Right renal pelvis (tissue), 4 donors: Measurements from ENCODE around the gene ACO1. TPM values are rescaled to one million over a fixed set of nuclear protein-coding genes. Genes with fewer than 3 reads are reported as not detected.

Experiments
- DNase-seq, 4 donors: peaks; one replicate each; pipeline ENCODE4 v3.0.0-alpha.2; 2013; ENCODE audit warnings: low read depth in 4 of 4, low spot score in 3 of 4, missing footprints in 1 of 4
- polyA plus RNA-seq, 4 donors: library from polyadenylated mRNA; unstranded; fragments of 120-200 nt; gene quantifications; one replicate each; pipeline ENCODE4 v1.2.1, GENCODE V29; 2013; ENCODE audit not compliant: insufficient read length in 4 of 4

Gene ACO1
- polyA plus RNA-seq, 4 donors = 46.6 to 59.6 (median 48.0) TPM

DNA sequence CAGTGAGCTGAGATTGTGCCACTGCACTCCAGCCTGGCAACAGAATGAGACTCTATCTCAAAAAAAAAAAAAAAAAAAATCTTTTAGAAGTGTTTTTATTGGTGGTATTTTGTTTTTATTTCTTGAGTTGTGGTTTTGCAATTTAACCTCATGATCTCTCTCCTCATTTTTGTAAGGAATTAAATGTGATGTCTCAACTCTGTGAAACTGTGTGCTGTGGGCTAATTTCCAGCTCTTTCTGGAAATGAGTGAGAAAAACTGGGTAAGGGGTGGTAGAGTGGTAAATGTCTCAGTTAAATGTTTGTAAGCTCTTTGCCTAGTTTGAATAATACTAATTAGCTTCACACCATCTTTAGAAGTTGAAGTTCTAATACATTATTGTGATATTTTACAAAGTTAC is 29.0 kb downstream of the ACO1 start:
- DNase-seq = no peak

DNA sequence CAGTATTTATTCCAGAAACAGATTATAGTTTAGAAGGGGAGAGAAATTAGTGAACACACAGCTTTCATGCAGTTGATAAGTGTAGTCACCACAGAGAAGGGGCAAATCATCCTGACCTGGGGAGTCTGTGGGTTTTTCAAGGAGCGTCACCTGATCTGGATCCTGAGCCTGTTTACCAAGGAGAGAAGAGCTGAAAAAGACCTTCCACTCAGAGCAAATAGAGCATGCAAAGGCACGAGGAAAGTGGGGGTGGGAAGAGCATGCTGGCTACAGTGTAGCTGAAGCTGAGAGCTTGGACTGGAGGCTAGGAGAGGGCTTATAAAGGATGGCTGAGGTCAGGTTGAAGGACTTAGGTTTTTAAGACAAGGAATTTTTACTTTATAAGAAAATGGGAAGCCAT is 30.4 kb downstream of the ACO1 start:
- no peak for DNase-seq

DNA sequence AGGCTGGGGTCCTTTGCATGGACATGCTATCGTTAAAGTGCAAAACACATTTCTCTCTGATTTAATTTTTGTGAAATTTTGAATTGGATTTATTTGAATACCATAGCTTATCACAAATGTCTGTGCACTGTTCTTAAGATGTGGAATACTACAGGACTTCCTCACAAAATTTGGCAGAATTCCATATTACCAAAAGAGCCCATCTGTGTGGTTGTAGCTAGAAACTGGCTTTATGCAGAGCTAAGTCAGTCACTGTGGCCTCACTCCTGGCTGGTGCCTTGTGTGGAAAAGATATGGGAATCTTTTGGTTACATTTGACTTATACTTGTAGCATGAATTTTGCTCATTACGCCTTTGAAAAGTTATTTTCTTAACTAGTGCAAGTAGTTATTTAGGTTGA is 35.5 kb downstream of the ACO1 start:
- DNase-seq = no peak

DNA sequence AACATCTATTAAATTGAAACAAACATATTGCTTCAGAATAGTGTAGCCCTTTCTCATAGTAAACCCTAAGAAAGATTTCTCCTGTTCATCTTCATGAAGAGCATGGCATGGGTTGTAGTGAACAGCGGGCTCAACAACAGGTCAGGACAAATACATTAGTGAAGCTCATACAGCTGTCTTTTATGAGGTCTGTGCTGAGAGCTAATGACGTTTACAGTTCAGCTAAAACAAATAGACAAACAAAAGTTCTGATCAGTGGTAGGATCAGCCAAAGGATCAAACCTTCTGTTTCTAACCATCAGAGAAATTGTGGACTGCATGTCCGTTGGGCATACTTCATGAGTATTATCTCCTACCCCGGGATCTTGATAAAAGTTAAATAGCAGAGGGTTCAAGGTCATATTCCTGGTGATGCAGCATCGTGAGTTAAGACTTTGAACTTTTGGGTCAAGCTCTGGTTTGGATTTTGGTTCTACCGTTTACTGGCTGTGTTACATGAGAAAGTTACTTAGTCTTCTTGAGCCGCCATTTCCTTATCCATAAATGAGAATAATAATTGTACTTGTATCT is 37.9 kb downstream of the ACO1 start:
- no peak for DNase-seq

DNA sequence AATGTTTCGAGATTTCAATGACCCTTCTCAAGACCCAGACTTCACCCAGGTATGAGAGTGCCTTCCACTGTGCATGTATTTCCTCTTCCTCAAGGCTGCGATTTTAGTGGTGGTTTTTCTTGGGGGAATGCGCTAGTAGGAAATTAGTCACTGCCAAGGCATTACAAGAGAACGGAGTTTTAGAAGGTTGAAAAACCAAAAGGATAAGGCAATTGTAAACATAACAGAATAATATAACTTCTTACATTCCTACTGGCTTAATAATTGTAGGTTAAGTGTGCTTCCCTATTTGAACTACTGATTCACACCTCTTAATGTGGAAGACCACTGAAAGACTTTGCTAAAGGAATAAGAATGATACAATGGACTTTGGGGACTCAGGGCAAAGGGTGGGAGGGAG is 38.9 kb downstream of the ACO1 start:
- no peak for DNase-seq

DNA sequence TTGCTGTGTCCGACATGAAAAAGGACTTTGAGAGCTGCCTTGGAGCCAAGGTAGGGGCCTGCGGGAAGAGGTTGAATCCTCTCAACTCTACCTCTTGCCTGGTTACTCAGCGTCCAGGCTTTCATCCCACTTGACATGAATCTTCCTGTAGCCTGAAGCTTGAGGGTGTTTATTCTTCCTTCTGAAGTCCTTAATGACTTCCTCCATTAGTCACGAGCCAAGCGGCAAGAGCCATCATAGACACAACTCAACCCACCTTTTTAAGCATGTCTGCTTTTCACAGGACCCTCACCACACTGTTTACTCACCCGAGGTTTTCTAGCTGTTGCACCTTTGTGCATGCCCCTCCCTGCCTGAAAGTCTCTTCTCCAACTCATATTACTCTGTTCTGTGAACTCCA is 40.2 kb downstream of the ACO1 start:
- no peak for DNase-seq

DNA sequence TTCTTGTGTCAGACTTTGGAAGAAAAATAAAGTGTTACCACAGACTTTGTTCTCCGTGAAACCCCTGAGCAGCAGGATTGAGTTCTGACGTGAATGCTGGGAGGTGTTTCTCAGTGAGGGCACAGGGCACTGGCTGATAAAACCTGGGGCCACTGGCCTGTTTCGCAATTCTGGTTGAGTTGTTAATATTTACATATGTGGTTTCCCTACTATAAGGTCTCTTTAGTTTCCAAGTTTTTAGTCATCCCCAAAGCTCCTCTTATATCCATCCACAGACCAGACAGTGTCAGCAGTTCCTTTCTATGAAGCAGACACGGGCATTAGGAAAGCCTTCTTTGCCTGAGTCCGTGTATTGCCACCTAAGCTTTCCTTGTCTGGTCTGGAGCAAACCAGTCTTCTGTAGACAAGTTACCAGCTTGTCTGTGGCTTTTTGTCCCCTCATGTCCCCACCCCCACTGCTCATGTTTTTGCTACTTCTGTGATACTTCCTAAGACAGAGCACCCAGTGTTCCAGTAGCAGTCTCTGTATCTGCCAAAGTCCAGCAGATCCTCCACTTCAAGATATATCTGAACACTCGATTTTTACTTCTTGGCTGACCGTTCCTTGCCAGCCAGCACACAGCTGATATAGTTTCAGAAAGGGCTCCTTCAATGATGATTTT is 42.0 kb downstream of the ACO1 start:
- no peak for DNase-seq

DNA sequence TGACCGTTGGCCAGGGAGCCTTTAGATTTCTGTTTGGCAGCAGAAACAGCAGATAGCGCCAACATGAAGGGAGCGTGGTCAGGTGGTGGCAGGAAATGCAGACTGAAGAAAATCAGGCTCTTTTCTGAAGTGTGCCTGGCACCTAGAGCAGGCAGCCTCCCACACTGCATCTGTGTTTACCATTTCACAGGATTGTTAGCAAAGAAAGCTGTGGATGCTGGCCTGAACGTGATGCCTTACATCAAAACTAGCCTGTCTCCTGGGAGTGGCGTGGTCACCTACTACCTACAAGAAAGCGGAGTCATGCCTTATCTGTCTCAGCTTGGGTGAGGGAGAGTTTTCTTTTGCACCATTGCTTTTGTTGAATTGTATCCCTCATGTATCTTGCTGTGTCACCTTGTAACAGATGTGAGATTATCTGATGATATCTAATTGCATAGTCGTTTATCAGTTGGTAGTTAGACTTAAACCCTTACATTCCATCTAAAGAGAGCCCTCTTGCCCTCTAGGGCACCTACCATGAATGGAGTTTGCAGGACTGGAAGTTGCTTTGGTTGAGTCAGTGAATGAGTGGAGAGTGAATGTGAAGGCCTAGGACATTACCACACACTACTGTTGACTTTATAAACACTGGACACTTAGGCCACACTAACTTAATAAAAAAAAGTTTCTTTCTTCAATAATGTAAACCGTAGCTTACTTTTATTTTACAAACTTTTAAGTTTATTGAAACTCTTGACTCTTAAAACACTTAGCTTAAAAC is 42.8 kb downstream of the ACO1 start:
- no peak for DNase-seq

DNA sequence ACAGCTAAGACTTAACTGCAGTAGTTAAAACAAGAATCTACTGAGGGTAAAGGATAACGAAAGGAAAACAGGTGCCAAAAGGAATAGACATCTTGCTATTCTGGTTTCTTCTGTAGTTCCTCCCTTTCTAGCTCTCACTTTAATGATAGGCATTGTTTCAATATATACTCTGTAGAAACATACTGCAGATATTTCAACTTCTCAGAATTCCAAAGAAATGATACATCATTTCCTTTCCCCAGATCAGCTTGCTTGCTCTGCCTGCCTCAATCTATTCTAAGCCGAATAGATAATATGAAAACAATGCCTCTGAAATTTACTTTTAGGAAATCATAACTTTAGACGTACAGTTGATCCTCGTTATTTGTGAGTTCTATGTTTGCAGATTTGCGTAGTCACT is 46.3 kb downstream of the ACO1 start:
- DNase-seq = no peak

DNA sequence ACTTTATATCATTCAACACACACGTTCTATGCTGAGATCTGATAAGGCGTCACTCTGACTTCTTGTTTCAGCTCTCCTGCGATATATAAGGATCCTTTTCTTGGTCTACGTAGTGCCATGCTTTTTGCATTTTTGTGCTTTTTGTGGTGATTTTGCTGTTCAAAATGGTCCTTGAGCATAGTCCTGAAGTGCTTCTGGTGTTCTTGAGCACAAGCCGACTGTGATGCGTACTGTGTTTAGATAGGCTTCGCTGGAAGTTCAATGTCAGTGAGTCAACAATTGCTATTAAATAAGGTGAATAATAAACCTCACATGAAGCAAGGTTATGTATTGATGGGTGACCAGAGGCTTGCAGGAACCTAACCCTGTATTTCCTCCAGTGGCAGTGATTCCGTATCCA is 46.8 kb downstream of the ACO1 start:
- DNase-seq = no peak

DNA sequence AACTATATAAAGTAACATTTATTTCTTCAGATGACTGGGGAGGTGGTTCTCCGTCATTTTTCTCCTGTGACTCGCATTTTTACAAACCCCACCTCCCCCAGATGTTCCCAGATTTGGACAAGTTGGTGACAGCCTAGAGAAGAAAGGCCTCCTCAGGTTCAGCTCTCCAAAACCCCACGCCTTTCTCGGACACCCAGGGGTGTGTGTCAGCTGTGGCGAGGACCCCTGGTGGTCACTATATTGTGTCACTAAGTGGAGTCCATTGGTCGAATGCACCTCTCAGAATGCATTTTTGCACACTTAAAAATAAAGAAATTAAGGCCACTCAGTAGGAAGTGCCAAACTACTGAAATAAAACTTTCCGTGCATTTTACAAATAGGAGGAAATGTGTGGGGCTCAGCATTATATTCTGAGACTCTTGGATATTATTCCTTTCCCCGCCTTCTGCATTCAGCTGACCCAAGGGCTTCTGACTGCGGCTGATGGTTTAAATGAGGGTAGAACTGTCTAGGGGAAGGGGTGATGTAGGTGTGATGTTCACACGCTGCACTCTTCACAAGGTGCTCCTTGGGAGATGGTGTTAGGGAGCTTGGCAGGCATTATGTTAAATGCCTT is 47.6 kb downstream of the ACO1 start:
- DNase-seq = peak in 1 of 4 donors; percentile 12

DNA sequence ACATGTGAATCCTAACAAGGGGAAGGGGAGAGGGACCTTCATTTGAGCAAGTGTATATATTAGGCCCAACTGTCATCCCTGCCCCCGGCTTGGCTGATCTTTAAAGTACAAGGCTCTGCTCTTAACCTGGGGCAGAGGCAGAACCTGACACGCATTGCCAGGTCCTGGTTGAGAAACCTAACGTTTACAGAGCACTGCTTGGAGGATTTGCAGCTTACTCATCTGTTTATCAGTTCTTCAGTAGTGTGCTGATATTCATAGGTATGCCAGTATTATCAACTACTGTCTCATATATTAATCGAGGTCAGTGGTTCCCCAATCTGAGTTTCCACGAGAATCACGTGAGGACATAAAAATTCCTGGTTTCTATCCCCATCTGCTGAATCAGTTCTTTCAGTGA is 50.4 kb downstream of the ACO1 start:
- DNase-seq = no peak

DNA sequence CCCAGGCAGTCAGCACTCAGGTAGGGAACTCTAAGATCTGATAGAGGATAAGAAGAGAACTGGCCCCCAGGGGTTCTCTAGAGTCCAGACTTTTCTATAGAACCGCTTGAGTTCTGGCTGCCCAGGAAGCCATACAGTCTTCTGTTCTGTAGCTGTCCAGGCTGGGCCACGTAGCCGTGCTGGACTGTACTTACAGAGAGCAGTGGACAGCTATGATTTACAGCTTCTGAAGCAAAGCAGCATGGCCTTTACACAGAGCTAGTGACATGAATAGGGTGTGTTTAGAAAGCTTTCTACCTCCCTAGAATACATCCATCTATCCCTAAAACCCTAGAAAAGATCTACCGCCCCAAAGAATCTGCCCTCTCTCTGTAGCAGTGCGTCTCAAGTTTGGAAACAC is 57.2 kb downstream of the ACO1 start:
- DNase-seq = no peak

DNA sequence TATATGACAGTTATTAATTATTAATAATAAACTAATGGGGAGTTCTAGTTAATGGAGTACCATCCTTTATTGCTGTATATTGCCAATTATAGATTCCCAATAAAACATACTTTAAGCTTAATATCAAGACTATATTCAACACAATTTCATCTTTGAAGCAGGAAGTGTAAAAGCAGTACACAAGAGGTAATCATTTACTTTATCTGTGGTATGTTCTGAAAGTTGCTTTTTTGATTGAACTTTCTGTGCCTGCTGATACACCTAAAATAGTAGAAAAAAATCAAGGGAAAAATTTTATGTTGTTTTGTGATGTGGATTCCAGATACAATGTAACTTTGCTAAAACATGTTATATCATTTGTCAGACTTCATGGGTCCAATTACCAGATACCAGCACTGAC is 58.0 kb downstream of the ACO1 start:
- no peak for DNase-seq

DNA sequence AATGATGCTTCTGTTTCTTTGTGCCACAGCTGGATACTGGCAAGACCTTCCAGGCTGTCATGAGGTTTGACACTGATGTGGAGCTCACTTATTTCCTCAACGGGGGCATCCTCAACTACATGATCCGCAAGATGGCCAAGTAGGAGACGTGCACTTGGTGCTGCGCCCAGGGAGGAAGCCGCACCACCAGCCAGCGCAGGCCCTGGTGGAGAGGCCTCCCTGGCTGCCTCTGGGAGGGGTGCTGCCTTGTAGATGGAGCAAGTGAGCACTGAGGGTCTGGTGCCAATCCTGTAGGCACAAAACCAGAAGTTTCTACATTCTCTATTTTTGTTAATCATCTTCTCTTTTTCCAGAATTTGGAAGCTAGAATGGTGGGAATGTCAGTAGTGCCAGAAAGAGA is 65.5 kb downstream of the ACO1 start:
- DNase-seq = no peak

DNA sequence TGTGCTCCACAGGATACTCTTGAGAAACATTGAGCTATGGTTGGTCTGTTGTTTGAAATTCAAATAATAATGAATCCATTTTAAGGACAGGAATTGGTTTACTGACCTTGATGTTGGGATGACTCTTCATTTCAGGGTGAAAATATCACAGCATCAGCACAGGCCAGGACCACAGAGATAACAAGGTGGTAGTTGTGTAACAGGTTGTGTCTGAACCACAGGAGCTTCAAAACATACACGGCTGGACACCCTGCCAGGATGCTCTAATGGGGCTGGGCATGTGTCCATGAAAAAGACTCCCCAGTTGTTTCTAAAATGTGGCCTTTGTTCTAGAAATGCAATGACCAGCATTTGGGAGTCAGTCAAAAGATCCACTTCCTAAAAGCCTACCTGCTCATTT is 69.8 kb downstream of the ACO1 start:
- no peak for DNase-seq

DNA sequence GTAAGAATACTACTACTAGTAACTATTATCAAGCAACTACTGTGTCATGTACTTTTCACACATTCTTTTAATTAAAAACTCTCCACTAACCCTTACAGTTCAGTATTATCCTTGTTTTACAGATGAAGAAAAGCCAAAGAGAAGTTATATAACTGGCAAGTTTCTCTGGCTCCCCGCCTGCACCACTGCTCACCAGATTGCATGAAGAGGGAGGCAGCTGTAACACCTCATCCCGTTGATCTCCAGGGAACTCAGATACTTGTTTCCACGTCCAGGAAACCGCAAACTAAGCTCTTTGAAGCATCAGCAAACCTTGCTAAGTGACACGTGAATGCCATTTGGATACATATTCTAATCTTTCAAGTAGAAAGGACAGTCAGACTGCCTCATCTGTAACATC is 71.3 kb downstream of the ACO1 start:
- no peak for DNase-seq

DNA sequence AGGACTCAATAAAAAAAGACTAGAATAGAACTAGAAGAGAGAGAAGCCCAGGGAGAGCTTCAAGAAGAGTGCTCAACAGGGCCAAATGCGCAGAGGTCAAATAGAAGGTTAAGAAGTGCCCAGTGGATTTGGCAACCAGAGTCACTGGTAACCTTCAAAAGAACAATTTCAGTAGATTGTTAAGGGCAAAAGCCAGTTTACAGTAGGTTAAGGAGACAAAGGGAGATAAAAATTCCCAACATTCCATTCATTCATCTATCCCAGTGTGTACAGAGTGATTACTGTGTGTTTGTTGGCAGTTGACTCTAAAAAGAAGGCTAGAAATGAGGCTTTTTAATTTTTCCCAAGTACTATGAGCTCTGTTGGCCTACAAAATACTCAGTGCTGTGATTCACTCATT is 72.1 kb downstream of the ACO1 start:
- no peak for DNase-seq

DNA sequence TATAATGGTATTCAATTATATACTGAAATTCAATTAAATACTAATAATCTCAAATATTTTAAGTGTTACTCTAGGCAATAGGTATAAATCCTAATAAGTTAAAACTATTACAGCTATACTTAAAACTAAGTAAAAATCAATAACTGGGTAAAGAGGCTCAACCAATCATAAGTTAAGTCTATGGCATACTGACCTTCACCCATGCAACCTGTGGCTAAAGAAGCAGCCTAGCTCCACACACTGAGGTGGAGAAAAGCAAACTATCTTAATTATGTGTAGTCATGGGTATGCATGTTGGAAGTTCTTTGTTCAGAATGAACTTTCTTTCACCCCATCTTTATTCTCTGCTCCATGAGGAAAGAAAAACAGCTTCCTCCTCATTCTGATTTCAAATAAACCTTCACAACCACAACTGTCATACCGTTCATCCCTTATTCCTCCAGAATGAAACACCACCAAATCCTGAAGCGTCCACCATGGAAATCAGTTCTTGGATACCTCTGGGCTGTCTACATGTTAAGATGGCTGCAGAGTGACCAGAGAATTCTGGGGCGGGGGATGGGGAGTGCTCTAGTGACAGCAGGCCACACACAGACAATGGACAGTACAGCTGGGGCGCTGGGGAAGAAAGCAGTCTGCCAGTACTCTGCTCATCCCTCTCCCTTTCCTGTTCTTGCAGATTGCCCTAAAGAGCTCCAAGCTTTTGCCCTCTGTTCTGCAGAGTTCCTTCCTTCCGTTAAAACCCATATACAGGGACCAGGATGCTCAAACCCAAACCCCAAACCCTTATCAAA is 79.3 kb downstream of the ACO1 start:
- no peak for DNase-seq

DNA sequence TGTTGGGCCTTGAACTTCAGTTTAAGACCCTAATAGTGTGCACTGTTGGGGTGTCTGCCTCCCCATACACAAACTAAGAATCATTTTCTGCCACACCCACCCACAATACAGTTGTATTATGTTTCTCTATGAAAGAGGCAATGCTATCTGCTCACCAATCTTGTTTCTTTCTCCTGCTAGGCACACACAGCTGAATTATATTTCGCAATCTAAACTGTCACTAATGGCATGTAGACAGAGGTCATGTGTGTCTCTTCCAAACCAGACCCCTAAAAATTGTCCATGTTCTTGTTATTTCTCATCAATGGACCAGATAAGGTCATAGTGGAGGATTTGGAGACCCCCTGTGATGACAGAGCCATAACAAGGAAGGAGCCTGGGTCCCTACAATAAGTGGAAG is 84.3 kb downstream of the ACO1 start:
- DNase-seq = no peak

DNA sequence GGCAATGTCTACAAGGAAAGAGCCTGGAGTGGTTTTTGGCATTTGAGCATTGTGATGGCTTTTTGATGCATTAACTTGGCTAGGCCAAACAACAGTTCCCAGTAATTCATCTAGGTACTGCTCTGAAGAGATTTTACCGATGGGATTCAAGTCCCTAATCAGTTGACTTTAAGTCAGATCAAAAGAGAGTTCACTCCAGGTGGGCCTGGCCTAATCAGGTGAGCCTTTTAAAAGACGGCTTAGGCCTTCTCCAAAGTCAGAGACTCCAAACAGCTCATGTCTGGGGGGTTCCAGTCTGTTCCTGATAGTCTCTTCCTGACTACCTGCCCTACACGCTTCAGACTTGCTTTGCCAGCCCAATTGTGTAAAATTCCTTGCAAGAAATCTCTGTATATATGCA is 87.9 kb downstream of the ACO1 start:
- DNase-seq = no peak
